ENCODE results near the gene RXRA. TPM values are rescaled to one million over a fixed set of nuclear protein-coding genes. Genes with fewer than 3 reads are reported as not detected.

The RXRA gene
- total RNA-seq, 1 donor: 26.4 TPM

DNA sequence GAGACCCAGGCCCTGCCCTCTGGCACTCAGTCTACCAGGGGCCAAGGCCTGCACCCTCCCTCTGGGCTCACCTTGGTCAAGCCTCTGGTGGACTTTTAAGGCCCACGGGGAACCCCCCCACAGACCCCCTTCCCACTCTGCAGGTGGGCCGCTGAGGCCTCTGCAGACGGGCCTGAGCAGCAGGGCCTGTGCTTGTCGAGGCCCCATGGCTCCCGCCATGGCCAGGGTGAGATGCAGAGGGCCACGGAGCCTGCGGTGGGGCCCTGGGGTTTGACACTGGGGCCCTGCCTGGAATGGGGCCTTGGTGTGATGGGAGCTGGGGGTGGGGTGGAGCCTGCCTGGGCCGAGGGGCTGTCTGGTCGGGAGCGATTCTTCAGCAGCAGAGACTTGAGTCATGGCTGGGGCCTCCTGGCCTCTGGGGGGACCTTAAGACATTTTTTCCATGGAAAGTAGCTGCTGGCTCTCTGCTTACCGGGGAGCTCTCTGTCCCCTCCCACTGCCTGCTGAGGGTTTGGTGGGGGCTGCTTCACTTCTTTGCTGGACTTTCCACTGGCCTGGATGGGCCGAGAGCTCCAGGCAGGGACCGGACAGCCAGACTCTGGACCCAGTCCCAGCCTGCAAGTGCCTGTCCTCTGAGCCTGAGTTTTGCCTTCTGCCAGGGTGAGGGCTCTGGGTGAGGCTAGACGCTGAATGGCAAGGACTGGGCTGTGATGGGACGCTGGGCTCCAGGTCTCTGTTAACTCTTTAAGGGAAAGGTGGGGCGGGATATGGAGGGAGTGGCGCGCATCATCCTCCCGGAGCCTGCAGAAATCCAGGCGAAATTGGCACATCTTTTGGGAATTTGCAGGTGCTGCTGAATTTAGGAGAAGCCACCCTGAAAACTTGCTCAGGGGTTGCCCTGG, 132.2 kb downstream of the RXRA start:
- H3K4me3 ChIP-seq (ENCODE audit: insufficient read depth, low read length): no peak overlapping the region
- peak overlapping the region; percentile 44 for H3K27ac ChIP-seq (ENCODE audit: low read depth, low read length)
- H3K27me3 ChIP-seq (ENCODE audit: insufficient read depth, low read length): no peaks in the 10 kb centered on the region
- H3K4me1 ChIP-seq (ENCODE audit: insufficient read depth, low read length): peaks cover 37% of the 10 kb centered on the region
- TF ChIP-seq, protein P1, sequence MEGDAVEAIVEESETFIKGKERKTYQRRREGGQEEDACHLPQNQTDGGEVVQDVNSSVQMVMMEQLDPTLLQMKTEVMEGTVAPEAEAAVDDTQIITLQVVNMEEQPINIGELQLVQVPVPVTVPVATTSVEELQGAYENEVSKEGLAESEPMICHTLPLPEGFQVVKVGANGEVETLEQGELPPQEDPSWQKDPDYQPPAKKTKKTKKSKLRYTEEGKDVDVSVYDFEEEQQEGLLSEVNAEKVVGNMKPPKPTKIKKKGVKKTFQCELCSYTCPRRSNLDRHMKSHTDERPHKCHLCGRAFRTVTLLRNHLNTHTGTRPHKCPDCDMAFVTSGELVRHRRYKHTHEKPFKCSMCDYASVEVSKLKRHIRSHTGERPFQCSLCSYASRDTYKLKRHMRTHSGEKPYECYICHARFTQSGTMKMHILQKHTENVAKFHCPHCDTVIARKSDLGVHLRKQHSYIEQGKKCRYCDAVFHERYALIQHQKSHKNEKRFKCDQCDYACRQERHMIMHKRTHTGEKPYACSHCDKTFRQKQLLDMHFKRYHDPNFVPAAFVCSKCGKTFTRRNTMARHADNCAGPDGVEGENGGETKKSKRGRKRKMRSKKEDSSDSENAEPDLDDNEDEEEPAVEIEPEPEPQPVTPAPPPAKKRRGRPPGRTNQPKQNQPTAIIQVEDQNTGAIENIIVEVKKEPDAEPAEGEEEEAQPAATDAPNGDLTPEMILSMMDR (IDR thresholded peaks at IDR 0.05; ENCODE audit: extremely low read depth, low read depth, low read length): no peak
- no peaks in the 10 kb centered on the region for H3K79me2 ChIP-seq (ENCODE audit: insufficient read depth, low read length)
- peak; percentile 96 for DNase-seq (ENCODE audit: insufficient read length, low spot score, missing footprints)
- H3K4me2 ChIP-seq (ENCODE audit: insufficient read depth, low read length): no peak overlapping the region
- no peaks in the 10 kb centered on the region for H3K36me3 ChIP-seq (ENCODE audit: insufficient read depth, low read length)
- no peaks in the 10 kb centered on the region for H4K20me1 ChIP-seq (ENCODE audit: insufficient read depth, low read length)
- H3K9me3 ChIP-seq (ENCODE audit: low read depth, low read length): peaks cover 4% of the 10 kb centered on the region
- H2AFZ ChIP-seq (ENCODE audit: low read length): no peak overlapping the region

DNA sequence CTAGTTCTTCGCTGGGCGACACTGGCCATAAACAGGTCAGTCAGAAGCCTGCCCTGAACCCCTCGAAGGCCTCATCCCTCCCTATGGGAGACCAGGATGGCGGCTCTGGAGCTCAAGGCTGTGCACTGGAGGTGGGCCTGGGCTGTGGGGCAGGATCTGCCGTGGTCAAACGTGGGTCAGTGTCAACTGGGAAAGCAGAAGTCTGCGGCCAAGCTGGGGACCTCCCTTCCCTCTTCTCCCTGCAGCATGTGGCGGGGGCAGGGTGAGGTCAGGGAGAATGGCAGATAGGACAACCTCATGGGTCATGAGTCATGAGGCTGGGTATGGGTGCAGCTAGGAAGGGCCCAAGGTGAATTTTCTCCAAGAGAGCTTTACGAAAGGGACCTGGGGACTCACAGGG, 132.9 kb downstream of the RXRA start:
- no peaks in the 10 kb centered on the region for H3K36me3 ChIP-seq (ENCODE audit: insufficient read depth, low read length)
- TF ChIP-seq, protein P1 (IDR thresholded peaks at IDR 0.05; ENCODE audit: extremely low read depth, low read depth, low read length): no peak
- no peak overlapping the region for H2AFZ ChIP-seq (ENCODE audit: low read length)
- H3K9me3 ChIP-seq (ENCODE audit: low read depth, low read length): peaks cover 4% of the 10 kb centered on the region
- DNase-seq (ENCODE audit: insufficient read length, low spot score, missing footprints): no peak
- no peak overlapping the region for H3K27ac ChIP-seq (ENCODE audit: low read depth, low read length)
- peaks cover 37% of the 10 kb centered on the region for H3K4me1 ChIP-seq (ENCODE audit: insufficient read depth, low read length)
- no peaks in the 10 kb centered on the region for H4K20me1 ChIP-seq (ENCODE audit: insufficient read depth, low read length)
- no peak overlapping the region for H3K4me3 ChIP-seq (ENCODE audit: insufficient read depth, low read length)
- no peaks in the 10 kb centered on the region for H3K27me3 ChIP-seq (ENCODE audit: insufficient read depth, low read length)
- no peaks in the 10 kb centered on the region for H3K79me2 ChIP-seq (ENCODE audit: insufficient read depth, low read length)
- no peak overlapping the region for H3K4me2 ChIP-seq (ENCODE audit: insufficient read depth, low read length)

DNA sequence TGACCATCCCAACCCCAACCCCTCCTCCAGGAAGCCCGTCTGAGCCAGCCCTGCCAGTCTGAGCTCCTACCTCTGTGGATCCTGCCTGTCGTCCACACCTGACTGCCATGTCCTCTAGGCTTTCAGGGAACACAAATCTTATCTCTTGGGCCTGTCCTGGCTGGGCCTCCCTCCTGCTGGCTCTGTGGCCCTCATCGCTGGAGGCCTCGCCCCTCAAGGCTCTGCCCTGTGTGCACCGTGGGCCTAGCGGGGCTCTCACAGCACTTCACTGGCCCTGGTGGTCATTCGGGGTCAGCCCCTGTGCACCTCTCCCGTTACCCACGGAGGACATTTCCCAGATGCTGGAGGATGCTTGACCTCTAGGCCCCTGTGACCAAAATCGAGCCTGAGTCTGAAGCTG, 133.3 kb downstream of the RXRA start:
- Histone ChIP-seq H3K27me3 (ENCODE audit: insufficient read depth, low read length) (no peaks in the 10 kb centered on the region), H3K36me3 (ENCODE audit: insufficient read depth, low read length) (no peaks in the 10 kb centered on the region), H3K79me2 (ENCODE audit: insufficient read depth, low read length) (no peaks in the 10 kb centered on the region), H3K4me1 (ENCODE audit: insufficient read depth, low read length) (peaks cover 35% of the 10 kb centered on the region), H3K9me3 (ENCODE audit: low read depth, low read length) (peaks cover 4% of the 10 kb centered on the region), H4K20me1 (ENCODE audit: insufficient read depth, low read length) (no peaks in the 10 kb centered on the region), H2AFZ (ENCODE audit: low read length) (no peak overlapping the region), H3K4me2 (ENCODE audit: insufficient read depth, low read length) (no peak overlapping the region), H3K4me3 (ENCODE audit: insufficient read depth, low read length) (no peak overlapping the region), H3K27ac (ENCODE audit: low read depth, low read length) (no peak overlapping the region)
- TF ChIP-seq, protein P1 (IDR thresholded peaks at IDR 0.05; ENCODE audit: extremely low read depth, low read depth, low read length): no peak
- no peak for DNase-seq (ENCODE audit: insufficient read length, low spot score, missing footprints)

DNA sequence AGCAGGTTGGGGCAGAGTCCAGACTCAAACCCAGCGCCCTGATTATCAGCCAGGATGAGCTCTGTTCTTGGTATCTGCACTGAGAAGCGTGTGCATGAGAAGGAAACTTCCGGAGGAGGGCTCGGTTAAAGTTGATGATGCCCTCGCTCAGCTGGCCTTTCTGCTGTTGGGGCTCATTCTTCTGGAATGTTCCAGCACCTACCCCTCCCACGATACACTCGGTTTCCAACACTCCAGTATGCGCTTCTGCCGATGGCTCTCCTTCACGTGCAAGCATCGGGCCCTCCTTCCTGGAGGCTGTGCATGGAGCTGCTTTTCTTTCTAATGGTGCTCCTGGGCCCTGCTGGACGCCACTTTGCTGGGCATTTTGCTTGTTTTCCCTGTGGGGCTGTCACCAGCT, 134.0 kb downstream of the RXRA start:
- H2AFZ ChIP-seq (ENCODE audit: low read length): no peak overlapping the region
- H3K36me3 ChIP-seq (ENCODE audit: insufficient read depth, low read length): no peaks in the 10 kb centered on the region
- H3K4me2 ChIP-seq (ENCODE audit: insufficient read depth, low read length): no peak overlapping the region
- H3K27me3 ChIP-seq (ENCODE audit: insufficient read depth, low read length): no peaks in the 10 kb centered on the region
- no peaks in the 10 kb centered on the region for H3K79me2 ChIP-seq (ENCODE audit: insufficient read depth, low read length)
- no peaks in the 10 kb centered on the region for H4K20me1 ChIP-seq (ENCODE audit: insufficient read depth, low read length)
- peaks cover 4% of the 10 kb centered on the region for H3K9me3 ChIP-seq (ENCODE audit: low read depth, low read length)
- H3K4me1 ChIP-seq (ENCODE audit: insufficient read depth, low read length): peaks cover 31% of the 10 kb centered on the region
- DNase-seq (ENCODE audit: insufficient read length, low spot score, missing footprints): no peak
- TF ChIP-seq, protein P1 (IDR thresholded peaks at IDR 0.05; ENCODE audit: extremely low read depth, low read depth, low read length): no peak
- no peak overlapping the region for H3K27ac ChIP-seq (ENCODE audit: low read depth, low read length)
- H3K4me3 ChIP-seq (ENCODE audit: insufficient read depth, low read length): no peak overlapping the region
